Stimulated activated CD8-positive, alpha-beta memory T cell treated with anti-CD3 and anti-CD28 coated beads, Interleukin-4, amount 100 ng/mL, for 4 hours (primary cell): ENCODE measurements around the gene KLHDC3.

ENCODE experiments used
- DNase-seq, 2 donors: peaks; one replicate each; pipeline ENCODE4 v3.0.0-alpha.2; 2020; ENCODE audit warnings: low read depth in 2 of 2, low spot score in 1 of 2

KLHDC3 gene

GRCh38 chr6:43053545-43054205 lies 39.6 kb downstream of the KLHDC3 start, which contains the start of gene CUL7:
CUL7 (minus strand) TSS chr6:43053851; CDS start chr6:43052788, 1,063 bp downstream.
- DNase-seq = peak; percentile 67 to 76

GRCh38 chr6:43054206-43054943 lies 40.3 kb downstream of the KLHDC3 start:
- no peak for DNase-seq

- no peak for DNase-seq
Observed at GRCh38 chr6:43055966-43056365, 41.9 kb downstream of the KLHDC3 start.

- DNase-seq = no peak
Observed at GRCh38 chr6:43058531-43058930, 44.5 kb downstream of the KLHDC3 start.

GRCh38 chr6:43059168-43060033 lies 45.4 kb downstream of the KLHDC3 start, which contains the start of the genes KLC4 and MRPL2:
KLC4 (plus strand) TSS chr6:43059631; CDS start chr6:43061336, 1,705 bp downstream.
MRPL2 (minus strand) TSS chr6:43059434; CDS start chr6:43059381, 53 bp downstream.
- DNase-seq = peak; percentile 96

GRCh38 chr6:43060034-43060754 lies 46.1 kb downstream of the KLHDC3 start:
- DNase-seq = no peak

GRCh38 chr6:43060755-43061633 lies 46.9 kb downstream of the KLHDC3 start:
- no peak for DNase-seq

- DNase-seq = no peak
Observed at GRCh38 chr6:43061861-43062260, 47.8 kb downstream of the KLHDC3 start.

GRCh38 chr6:43062818-43063217 lies 48.8 kb downstream of the KLHDC3 start:
- DNase-seq = no peak

GRCh38 chr6:43070028-43070632 lies 56.1 kb downstream of the KLHDC3 start:
- DNase-seq = no peak
